HepG2 (cell line): Measurements from ENCODE around the gene LCE3C. TPM values are rescaled to one million over a fixed set of nuclear protein-coding genes. Genes with fewer than 3 reads are reported as not detected.

Source experiments
- ATAC-seq: fragments of 200-7000 bp; cut with Tn5 transposase; 3 replicates; pipeline ENCODE4 v1.9.1; 2020; ENCODE audit warnings: mild to moderate bottlenecking, moderate library complexity
- BruUV-seq: library from RNA; stranded (reverse); fragments of 400-500 nt; replicated peaks from 2 replicates; lab custom pipeline; 2021; lab: Mats Ljungman, UMichigan
- CTCF ChIA-PET: fragments of 300-600 bp; formaldehyde crosslinking; extraction: SDS; loops from one replicate; lab custom pipeline; 2021; ENCODE audit warnings: low total read pairs, inconsistent platforms, low intra/inter-chr PET ratio; lab: Yijun Ruan, JAX
- POLR2A ChIA-PET: fragments of 350-600 bp; sonication (Branson Sonifier 250); formaldehyde crosslinking; loops from one replicate; lab custom pipeline; 2020; ENCODE audit warnings: antibody characterized with exemption, inconsistent platforms; lab: Yijun Ruan, JAX
- DNase-seq: peaks from one replicate; pipeline ENCODE4 v3.0.0-alpha.2; 2015; ENCODE audit warnings: low spot score
- FAIRE-seq: peaks from 3 replicates; lab custom pipeline; 2011; peaks lifted over from hg19 to GRCh38; lab: Jason Lieb, UNC
- H2AFZ ChIP-seq: one replicate; pipeline ENCODE4 v1.6.1; 2011; ENCODE audit warnings: low read length, inconsistent platforms
- H3K27ac ChIP-seq: fragments of 300-600 bp; 3 replicates; pipeline ENCODE4 v1.8.0; 2011; ENCODE audit warnings: mixed run types, mild to moderate bottlenecking, mixed read lengths, low read length, inconsistent platforms; ENCODE audit not compliant: insufficient read depth; ENCODE audit errors: extremely low read length
- H3K27me3 ChIP-seq, 2 experiments: fragments of 200-600 bp in 1 of 2; 2 replicates in 1 of 2; 3 replicates in 1 of 2; pipeline versions ENCODE4 v1.6.0 to v1.8.0; 2011; ENCODE audit warnings: low read length in 2 of 2, mild to moderate bottlenecking in 2 of 2, moderate library complexity in 2 of 2, inconsistent platforms in 1 of 2; ENCODE audit not compliant: insufficient read depth in 2 of 2, control insufficient read depth in 1 of 2
- H3K36me3 ChIP-seq, 2 experiments: fragments of 200-600 bp in 1 of 2; replicated peaks in 1 of 2; 2 replicates in 1 of 2; 3 replicates in 1 of 2; pipeline versions ENCODE4 v1.5.1 to v1.8.0; 2011; ENCODE audit warnings: low read length in 2 of 2, inconsistent platforms in 1 of 2; ENCODE audit not compliant: insufficient read depth in 2 of 2, control insufficient read depth in 1 of 2
- H3K4me1 ChIP-seq: 2 replicates; pipeline ENCODE4 v1.5.1; 2012; ENCODE audit warnings: low read length, inconsistent platforms; ENCODE audit not compliant: insufficient read depth
- H3K4me2 ChIP-seq: 2 replicates; pipeline ENCODE4 v1.6.0; 2011; ENCODE audit warnings: low read depth, low read length, inconsistent platforms
- H3K4me3 ChIP-seq, 3 experiments: fragments of 200-600 bp in 1 of 3; sonication (generic), shearing (Covaris generic) in 1 of 3; replicated peaks in 1 of 3; 2 replicates each; pipeline ENCODE4 v1.5.1; 2011 to 2016; ENCODE audit warnings: low read length in 3 of 3, inconsistent platforms in 2 of 3, low read depth in 2 of 3, mild to moderate bottlenecking in 2 of 3, control low read depth in 1 of 3, mixed read lengths in 1 of 3; ENCODE audit not compliant: insufficient read depth in 1 of 3
- H3K79me2 ChIP-seq: one replicate; pipeline ENCODE4 v1.6.1; 2011; ENCODE audit warnings: low read length, inconsistent platforms; ENCODE audit not compliant: insufficient read depth
- H3K9ac ChIP-seq: 2 replicates; pipeline ENCODE4 v1.6.0; 2011; ENCODE audit warnings: mild to moderate bottlenecking, low read depth, low read length, inconsistent platforms; ENCODE audit not compliant: insufficient read depth
- H3K9me3 ChIP-seq: 2 replicates; pipeline ENCODE4 v1.5.1; 2012; ENCODE audit warnings: mild to moderate bottlenecking, low read length
- H4K20me1 ChIP-seq: 2 replicates; pipeline ENCODE4 v1.6.0; 2011; ENCODE audit warnings: inconsistent platforms, mild to moderate bottlenecking, low read length, moderate library complexity; ENCODE audit not compliant: insufficient read depth
- BRCA1 ChIP-seq: sonication (generic); formaldehyde crosslinking; IDR thresholded peaks from 2 replicates; pipeline ENCODE4 v1.4.0; 2020; ENCODE audit warnings: missing genetic modification reagents
- GATAD1 ChIP-seq: IDR thresholded peaks from 2 replicates; pipeline ENCODE4 v1.6.1; 2016; ENCODE audit warnings: missing genetic modification reagents, missing compliant biosample characterization
- HCFC1 ChIP-seq: fragments of 150-350 bp; IDR thresholded peaks from 2 replicates; pipeline ENCODE4 v1.6.1; 2014; ENCODE audit warnings: low read depth, low read length
- ZNF558 ChIP-seq: sonication (generic); formaldehyde crosslinking; IDR thresholded peaks from 2 replicates; pipeline ENCODE4 v1.9.0; 2022; ENCODE audit warnings: mild to moderate bottlenecking, missing genetic modification reagents, borderline replicate concordance
- ZNF564 ChIP-seq: sonication (generic); formaldehyde crosslinking; IDR thresholded peaks from 2 replicates; pipeline ENCODE4 v1.8.1; 2023; ENCODE audit warnings: mild to moderate bottlenecking, missing genetic modification reagents
- WGBS: methylation state at CpG from one replicate; pipeline ENCODE4 v1.1.6; 2017; ENCODE audit warnings: low lambda C conversion rate; 5-methylcytosine and 5-hydroxymethylcytosine counted together
- in situ Hi-C: cut with HindIII; loops from 2 replicates; pipeline ENCODE4 v1.10.0; 2017; ENCODE audit warnings: low pct_unique_long_range_greater_than_20kb; ENCODE audit not compliant: extremely low pct_ligation_motif_present
- intact Hi-C: fragments of 100-400 bp; cut with micrococcal nuclease; formaldehyde crosslinking; loops from one replicate; pipeline ENCODE4 v1.10.0; 2022; ENCODE audit not compliant: unreplicated experiment
- polyA plus RNA-seq, 8 experiments: library from polyadenylated mRNA; depleted of rRNA in 3 of 8; stranded (reverse) in 7 of 8; unstranded in 1 of 8; fragments of >200 nt; fragmentation: Illumina TruSeq in 4 of 8; extraction: Trizol in 4 of 8; gene quantifications; 2 replicates each; pipeline versions ENCODE4 v1.2.1 to v1.2.3, GENCODE V29; 2011 to 2016; ENCODE audit warnings: low read depth in 4 of 8, missing spikeins in 1 of 8, mixed read lengths in 1 of 8; ENCODE audit not compliant: insufficient read depth in 1 of 8
- total RNA-seq, 5 experiments: library from RNA; depleted of rRNA; stranded (reverse); fragments of >200 nt; fragmentation: Illumina TruSeq; extraction: Trizol; gene quantifications; 2 replicates each; pipeline ENCODE4 v1.2.3, GENCODE V29; 2016; ENCODE audit warnings: low read depth in 1 of 5
- TF ChIP-seq, protein P1 (sequence below), 2 experiments: fragments of 450-650 bp in 1 of 2; sonication (generic) in 1 of 2; formaldehyde crosslinking in 1 of 2; IDR thresholded peaks; 2 replicates each; pipeline versions ENCODE4 v1.6.1 to v1.8.0; 2016 to 2022; ENCODE audit warnings: antibody characterized with exemption in 1 of 2, mild to moderate bottlenecking in 1 of 2, missing genetic modification reagents in 1 of 2
- TF ChIP-seq, protein P2 (sequence below): sonication (generic); formaldehyde crosslinking; IDR thresholded peaks from 2 replicates; pipeline ENCODE4 v1.4.0; 2020; ENCODE audit warnings: mild to moderate bottlenecking, missing genetic modification reagents, borderline replicate concordance

Gene LCE3C
- total and polyA plus RNA-seq, 2 of the 13 experiments (the other 11 are each of a cell fraction or from before 2014, with no cell fraction given) = not detected

- POLR2A ChIA-PET = no interaction called here
- Histone ChIP-seq H3K9ac (no peak within 1 kb of the TSS), H3K9me3 (no peaks in the 10 kb centered on the region), H2AFZ (no peak within 1 kb of the TSS), H3K79me2 (no peaks in the 10 kb centered on the region), H3K27ac (no peak within 1 kb of the TSS), H4K20me1 (no peaks in the 10 kb centered on the region), H3K4me1 (no peaks in the 10 kb centered on the region), H3K27me3 (no peaks in the 10 kb centered on the region), H3K36me3 (no peaks in the 10 kb centered on the region), H3K4me2 (no peak within 1 kb of the TSS), H3K4me3 (no peak within 1 kb of the TSS)
- no TSS peak for BruUV-seq
- CTCF ChIA-PET = no interaction called here
- 21% methylated on average over 4 of the region's 4 CpGs for WGBS
- intact Hi-C loops = no loop called here
- DNase-seq (no peak), FAIRE-seq (no peak), ATAC-seq (no peak)
- TF ChIP-seq, protein P1, sequence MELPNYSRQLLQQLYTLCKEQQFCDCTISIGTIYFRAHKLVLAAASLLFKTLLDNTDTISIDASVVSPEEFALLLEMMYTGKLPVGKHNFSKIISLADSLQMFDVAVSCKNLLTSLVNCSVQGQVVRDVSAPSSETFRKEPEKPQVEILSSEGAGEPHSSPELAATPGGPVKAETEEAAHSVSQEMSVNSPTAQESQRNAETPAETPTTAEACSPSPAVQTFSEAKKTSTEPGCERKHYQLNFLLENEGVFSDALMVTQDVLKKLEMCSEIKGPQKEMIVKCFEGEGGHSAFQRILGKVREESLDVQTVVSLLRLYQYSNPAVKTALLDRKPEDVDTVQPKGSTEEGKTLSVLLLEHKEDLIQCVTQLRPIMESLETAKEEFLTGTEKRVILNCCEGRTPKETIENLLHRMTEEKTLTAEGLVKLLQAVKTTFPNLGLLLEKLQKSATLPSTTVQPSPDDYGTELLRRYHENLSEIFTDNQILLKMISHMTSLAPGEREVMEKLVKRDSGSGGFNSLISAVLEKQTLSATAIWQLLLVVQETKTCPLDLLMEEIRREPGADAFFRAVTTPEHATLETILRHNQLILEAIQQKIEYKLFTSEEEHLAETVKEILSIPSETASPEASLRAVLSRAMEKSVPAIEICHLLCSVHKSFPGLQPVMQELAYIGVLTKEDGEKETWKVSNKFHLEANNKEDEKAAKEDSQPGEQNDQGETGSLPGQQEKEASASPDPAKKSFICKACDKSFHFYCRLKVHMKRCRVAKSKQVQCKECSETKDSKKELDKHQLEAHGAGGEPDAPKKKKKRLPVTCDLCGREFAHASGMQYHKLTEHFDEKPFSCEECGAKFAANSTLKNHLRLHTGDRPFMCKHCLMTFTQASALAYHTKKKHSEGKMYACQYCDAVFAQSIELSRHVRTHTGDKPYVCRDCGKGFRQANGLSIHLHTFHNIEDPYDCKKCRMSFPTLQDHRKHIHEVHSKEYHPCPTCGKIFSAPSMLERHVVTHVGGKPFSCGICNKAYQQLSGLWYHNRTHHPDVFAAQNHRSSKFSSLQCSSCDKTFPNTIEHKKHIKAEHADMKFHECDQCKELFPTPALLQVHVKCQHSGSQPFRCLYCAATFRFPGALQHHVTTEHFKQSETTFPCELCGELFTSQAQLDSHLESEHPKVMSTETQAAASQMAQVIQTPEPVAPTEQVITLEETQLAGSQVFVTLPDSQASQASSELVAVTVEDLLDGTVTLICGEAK (IDR thresholded peaks at IDR 0.05) = no peak
- TF ChIP-seq, protein P1 (CRISPR knock-in tag; IDR thresholded peaks at IDR 0.05) = no peak
- TF ChIP-seq GATAD1 (CRISPR knock-in tag) (no peak), HCFC1 (no peak), BRCA1 (CRISPR knock-in tag) (no peak), ZNF558 (no peak), ZNF564 (CRISPR knock-in tag) (no peak)
- TF ChIP-seq, protein P2, sequence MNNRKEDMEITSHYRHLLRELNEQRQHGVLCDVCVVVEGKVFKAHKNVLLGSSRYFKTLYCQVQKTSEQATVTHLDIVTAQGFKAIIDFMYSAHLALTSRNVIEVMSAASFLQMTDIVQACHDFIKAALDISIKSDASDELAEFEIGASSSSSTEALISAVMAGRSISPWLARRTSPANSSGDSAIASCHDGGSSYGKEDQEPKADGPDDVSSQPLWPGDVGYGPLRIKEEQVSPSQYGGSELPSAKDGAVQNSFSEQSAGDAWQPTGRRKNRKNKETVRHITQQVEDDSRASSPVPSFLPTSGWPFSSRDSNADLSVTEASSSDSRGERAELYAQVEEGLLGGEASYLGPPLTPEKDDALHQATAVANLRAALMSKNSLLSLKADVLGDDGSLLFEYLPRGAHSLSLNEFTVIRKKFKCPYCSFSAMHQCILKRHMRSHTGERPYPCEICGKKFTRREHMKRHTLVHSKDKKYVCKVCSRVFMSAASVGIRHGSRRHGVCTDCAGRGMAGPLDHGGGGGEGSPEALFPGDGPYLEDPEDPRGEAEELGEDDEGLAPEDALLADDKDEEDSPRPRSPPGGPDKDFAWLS (CRISPR knock-in tag) = no peak
- in situ Hi-C loops = no loop called here
Measured at GRCh38 chr1:152580433-152580832, 19.6 kb upstream of the LCE3C start, which contains the start of gene LCE3D. Gene LCE3D (minus strand): TSS chr1:152580516. CDS start chr1:152579936, 580 bp downstream.
